Lower leg skin (tissue), 3 donors: Measurements from ENCODE around the gene KRTAP21-1.

Experiments used
- CTCF ChIP-seq, 3 donors: fragments of 450-650 bp; IDR thresholded peaks; one replicate each; pipeline ENCODE4 v1.5.1; 2016; ENCODE audit warnings: antibody characterized with exemption in 3 of 3, mild to moderate bottlenecking in 3 of 3, moderate library complexity in 2 of 3
- POLR2A ChIP-seq, 2 donors: fragments of 450-650 bp; IDR thresholded peaks; one replicate each; pipeline ENCODE4 v1.6.1; 2016 to 2017; ENCODE audit warnings: antibody characterized with exemption in 2 of 2, mild to moderate bottlenecking in 1 of 2, moderate library complexity in 1 of 2

GRCh38 chr21:30717105-30717504 is 38.1 kb downstream of the KRTAP21-1 start:
- no peak for TF ChIP-seq CTCF (IDR thresholded peaks at IDR 0.05)
- TF ChIP-seq POLR2A (IDR thresholded peaks at IDR 0.05): no peak
